C4-2B (cell line): ENCODE results near the gene ACSM5.

Experiments
- CTCF ChIP-seq: fragments of 450-650 bp; conservative IDR thresholded peaks from 2 replicates; pipeline ENCODE4 v1.5.1; 2017; ENCODE audit warnings: mild to moderate bottlenecking
- ZFX ChIP-seq: fragments of 450-650 bp; IDR thresholded peaks from 2 replicates; pipeline ENCODE4 v1.6.1; 2017

DNA sequence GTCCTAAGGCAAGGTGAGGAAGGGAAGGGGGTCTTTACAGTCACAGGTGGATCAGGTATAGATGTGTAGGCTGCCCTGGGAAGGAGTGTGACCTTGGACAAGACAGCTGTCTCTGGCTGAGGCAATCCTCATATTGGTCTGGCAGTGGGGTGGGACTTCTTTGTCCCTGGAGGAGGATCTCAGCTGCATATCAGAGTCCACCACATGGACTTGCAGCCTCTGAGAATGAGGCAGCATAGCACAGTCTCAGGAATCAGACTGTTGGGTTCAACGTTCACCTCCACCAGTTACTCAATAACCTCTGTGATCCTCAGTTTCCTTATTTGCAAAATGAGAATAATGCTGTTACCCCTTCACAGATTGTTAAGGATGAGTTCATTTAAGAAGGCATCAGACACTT is 75.4 kb downstream of the ACSM5 start:
- TF ChIP-seq CTCF (no peak), ZFX (no peak)
